RKO (cell line): ENCODE measurements around the gene CCDC169.
"Not testable (repeated sequence)": the region's sequence is repeated elsewhere in the genome, so short reads cannot be mapped to it uniquely, and the experiment has no call there.

Experiments
- DNase-seq: peaks from one replicate; pipeline ENCODE4 v3.0.0-alpha.2; 2016; ENCODE audit warnings: low spot score

The CCDC169 gene

GRCh38 chr13:36297366-36298338, at the start of gene CCDC169:
Gene CCDC169 (minus strand): TSS chr13:36297814. CDS start chr13:36297719, 95 bp downstream.
- no peak for DNase-seq

DNA sequence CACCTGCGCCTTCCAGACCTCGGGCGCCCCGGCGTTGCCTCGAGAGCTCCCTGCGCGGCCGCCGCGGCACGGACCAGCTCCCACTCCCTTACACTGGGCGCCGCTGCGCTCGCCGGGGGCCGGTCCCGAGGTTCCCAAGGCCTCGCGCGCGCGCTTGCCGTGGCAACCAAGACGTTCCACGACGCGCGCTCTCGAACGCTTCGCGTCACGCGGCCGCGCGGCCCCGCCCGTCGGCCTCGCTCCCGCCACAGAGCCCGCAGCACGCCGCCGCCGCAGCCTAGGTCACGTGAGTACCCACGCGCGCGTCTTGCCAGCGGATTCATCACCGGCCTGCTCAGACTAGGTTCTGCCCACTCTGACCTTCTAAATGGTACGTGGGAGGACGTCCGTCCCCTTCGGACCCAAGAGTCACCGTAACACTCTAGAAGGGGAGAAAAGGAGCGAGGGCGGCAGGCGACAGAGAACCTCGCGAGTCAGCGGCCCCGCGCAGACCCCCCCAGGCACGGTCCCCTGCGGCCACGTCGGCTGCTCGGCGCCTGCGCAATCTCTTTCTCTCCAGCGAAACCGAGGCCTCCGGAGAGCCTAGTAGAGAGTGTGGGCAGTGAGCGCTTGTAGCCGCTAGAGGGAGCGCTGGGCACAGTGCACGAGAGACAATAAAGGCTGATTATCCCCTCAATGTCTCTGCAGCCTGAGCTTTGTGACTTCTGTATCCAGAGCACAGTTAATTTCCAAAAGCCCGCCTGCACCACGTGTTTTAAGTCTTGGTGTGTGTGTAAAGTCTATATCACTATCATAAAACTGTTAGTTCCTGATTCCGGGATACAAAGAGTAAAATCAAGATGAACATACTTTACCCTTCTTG, 48.8 kb upstream of the CCDC169 start, which contains the start of gene SPART:
TSS of gene SPART (minus strand) at position 173 of the 862 bp plus-strand sequence. CDS start 10,564 bp downstream, outside the sequence.
- DNase-seq: peak; percentile 14

GRCh38 chr13:36345438-36346221, 48.0 kb upstream of the CCDC169 start:
- no peak for DNase-seq

DNA sequence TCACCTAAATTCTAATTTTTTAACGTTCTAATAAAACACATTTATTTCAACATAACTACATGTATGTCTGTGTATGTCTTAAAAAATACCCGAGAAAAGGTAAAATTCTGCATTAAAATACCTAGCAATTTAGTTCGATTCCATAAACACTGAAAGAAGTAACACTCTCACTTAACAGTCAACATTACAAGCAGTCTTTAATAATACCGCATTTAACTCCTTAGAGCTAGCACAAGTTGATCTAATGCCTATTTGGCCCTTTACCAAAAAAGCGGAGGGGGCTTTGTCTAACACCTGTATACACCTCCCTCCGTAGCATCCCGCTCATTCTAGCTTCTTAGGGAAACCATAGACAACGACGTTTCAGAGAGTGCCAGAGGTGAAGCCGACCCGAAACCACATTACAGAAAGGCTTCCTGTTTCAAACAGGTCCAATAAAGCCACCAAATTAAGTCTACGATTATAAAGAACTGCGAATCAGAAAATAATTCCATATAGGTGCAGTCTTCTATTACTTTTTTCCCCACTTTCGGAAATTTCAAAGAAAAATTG, 47.3 kb upstream of the CCDC169 start:
- no peak for DNase-seq

DNA sequence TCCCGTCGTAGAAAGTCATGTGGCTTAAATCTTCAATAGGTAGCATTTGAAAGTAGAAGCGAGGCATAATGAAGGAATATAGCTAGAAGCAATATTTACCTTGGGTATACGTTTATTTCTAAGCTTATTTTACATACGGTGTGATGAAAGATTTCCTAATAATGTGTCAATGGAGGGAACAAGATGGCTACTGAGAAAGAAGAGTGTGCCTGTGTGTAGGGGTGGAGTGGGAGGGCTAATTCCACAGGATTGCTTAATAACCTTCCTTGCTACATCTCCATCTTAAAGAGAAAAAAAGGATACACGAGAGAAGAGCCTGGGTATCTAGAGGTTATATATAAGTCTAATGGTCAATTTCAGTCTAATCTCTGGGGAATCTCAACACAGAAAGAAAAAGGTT, 46.6 kb upstream of the CCDC169 start:
- DNase-seq: no peak

DNA sequence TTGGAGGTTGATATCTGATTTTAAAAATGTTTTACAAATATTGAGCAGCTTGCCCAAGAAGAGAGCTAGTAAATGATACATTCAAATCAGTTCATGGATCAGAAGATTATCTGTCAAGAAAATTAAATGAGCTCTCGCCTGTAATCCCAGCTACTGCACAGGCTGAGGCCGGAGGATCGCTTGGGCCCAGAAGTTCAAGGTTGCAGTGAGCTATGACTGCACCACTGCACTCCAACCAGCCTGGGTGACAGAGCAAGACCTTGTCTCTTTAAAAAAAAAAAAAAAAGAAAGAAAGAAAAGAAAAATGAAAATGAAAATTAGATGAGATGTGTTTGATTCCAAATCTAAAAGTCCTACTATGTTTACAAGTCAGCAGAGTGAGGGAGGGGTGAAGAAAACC, 46.2 kb upstream of the CCDC169 start:
- DNase-seq: no peak

GRCh38 chr13:36342715-36343114, 45.1 kb upstream of the CCDC169 start:
- no peak for DNase-seq

DNA sequence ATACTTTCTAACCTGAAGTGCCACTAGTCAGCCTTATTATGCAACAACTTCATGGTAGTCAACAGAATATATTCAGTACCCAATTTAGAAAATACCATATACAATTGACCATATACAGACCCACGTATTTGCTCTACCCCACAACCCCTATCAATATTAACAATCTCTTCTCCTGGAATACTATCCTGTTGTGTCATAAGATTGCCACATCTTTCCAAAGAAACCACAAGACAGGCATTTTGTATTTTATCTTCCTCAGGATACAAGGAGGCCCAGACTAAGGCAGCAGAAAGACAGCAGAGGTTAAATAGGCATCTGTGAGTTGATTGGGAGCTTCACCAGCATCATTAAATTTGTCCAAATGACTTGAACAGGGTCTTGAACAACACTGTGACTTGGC, 44.1 kb upstream of the CCDC169 start:
- DNase-seq: no peak

- DNase-seq: no peak
Observed at GRCh38 chr13:36339600-36340155, 42.1 kb upstream of the CCDC169 start.

DNA sequence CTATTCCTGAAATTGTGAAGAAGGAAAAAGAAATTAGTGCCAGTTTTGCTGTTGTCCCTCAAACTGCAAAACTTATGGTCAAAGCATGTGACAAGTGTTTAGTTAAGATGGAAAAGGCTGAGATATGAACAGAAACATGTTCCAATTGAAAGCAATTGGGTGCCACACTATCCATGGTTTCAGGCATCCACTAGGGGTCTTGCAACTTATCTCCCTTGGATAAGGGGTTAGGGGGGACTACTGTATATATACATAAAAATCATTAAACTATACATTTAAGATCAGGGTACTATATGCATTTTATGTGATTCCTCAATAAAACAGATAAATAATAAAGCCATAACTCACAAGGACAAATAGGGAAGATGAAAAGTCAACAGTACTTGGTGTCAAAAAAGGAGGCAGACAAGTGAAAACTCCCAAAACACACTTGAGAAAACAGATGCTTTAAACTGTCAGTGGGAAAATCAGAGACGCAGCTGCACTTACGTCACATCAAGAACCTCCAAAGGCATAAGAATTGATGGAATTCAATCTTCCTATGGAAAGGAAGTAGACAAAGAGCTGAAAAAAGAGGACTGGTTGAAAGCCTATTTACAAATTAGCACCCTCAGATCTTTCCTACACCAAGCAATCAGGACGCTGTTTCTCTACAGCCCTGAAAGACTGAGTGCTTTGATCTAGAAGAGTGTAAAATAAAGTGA, 40.5 kb upstream of the CCDC169 start:
- no peak for DNase-seq

- DNase-seq: peak; percentile 63
Observed at GRCh38 chr13:36332986-36333385, 35.4 kb upstream of the CCDC169 start.

DNA sequence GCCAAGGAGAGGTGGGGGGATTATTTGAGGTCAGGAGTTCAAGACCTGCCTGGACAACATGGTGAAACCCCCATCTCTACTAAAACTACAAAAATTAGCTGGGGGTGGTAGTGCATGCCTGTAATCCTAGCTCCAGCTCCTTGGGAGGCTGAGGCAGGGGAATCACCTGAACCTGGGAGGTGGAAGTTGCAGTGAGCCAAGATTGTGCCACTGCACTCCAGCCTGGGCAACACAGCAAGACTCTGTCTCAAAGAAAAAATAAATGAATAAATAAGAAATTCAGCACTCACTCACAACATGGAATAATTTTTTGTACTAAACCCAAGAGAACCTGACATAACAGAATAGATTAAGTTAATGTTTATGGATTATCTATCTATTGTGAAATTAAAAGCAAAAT, 34.6 kb upstream of the CCDC169 start:
- not testable (repeated sequence) for DNase-seq

GRCh38 chr13:36331280-36331679, 33.7 kb upstream of the CCDC169 start:
- DNase-seq: no peak

- no peak for DNase-seq
Observed at GRCh38 chr13:36329361-36329760, 31.7 kb upstream of the CCDC169 start.

GRCh38 chr13:36328821-36329220, 31.2 kb upstream of the CCDC169 start:
- no peak for DNase-seq

DNA sequence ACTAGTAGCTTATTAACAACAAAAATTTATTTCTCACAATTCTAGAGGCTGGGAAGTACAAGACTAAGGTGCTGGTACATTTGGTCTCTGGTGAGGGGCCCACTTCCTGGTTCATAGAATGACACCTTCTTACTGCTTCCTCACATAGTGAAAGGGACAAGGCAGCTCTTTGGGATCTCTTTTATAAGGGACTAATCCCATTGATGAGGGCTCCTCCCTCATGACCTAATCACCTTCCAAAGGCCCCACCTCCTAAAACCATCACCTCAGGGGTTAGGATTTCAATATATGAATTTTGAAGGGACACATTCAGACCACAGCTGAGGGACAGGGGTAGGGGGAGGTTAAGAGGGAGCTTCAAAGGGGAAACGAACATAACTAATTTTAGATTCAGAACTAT, 28.3 kb upstream of the CCDC169 start:
- no peak for DNase-seq

GRCh38 chr13:36324881-36325280, 27.3 kb upstream of the CCDC169 start:
- not testable (repeated sequence) for DNase-seq

DNA sequence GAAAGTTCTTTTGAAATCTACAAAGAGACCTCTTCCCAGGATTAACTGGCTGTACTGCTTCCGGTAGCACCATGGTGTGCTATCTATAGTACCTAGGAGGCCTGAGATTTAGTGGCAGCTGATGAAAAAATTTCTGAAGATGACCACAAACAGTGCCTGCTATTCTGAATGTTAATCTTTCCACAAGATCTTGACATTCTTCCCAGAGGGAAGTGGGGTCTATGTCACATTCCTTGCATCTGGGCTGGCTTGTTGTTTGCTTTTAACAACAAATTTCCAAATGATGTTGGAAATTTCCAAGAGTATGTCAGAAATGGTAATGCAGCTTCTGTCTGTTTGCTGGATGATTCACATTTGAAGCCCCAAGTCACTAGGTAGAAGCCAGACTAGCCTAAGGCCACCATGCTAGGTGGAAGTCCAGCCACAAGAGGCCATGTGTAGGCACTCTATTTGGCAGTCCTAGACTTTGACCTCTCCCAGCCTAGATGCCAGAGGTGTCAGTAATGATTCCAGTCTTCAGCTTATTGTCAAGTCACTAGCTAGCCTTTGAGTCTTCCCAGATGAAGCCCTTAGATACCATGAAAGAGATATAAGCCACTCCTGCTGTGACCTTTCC, 26.4 kb upstream of the CCDC169 start:
- no peak for DNase-seq

GRCh38 chr13:36323408-36323807, 25.8 kb upstream of the CCDC169 start:
- DNase-seq: no peak

DNA sequence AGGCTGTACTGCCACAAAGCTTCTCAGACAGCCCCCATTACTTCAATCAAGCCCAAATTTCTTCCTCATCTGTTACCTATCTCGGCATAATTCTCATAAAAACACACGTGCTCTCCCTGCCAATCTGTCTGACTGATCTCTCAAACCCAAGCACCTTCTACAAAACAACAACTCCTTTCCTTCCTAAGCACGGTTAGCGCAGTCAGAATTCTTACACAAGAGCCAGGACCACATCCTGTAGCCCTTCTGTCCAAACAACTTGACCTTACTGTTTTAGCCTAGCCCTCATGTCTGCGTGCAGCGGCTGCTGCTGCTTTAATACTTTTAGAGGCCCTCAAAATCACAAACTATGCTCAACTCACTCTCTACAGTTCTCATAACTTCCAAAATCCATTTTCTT, 22.2 kb upstream of the CCDC169 start:
- DNase-seq: not testable (repeated sequence)
